Left hindlimb (tissue), 1 donor: Measurements from ENCODE around the gene MAPK8IP1.

ENCODE experiments used
- DNase-seq: peaks from one replicate; pipeline ENCODE4 v3.0.0-alpha.2; 2018

Gene MAPK8IP1

DNA sequence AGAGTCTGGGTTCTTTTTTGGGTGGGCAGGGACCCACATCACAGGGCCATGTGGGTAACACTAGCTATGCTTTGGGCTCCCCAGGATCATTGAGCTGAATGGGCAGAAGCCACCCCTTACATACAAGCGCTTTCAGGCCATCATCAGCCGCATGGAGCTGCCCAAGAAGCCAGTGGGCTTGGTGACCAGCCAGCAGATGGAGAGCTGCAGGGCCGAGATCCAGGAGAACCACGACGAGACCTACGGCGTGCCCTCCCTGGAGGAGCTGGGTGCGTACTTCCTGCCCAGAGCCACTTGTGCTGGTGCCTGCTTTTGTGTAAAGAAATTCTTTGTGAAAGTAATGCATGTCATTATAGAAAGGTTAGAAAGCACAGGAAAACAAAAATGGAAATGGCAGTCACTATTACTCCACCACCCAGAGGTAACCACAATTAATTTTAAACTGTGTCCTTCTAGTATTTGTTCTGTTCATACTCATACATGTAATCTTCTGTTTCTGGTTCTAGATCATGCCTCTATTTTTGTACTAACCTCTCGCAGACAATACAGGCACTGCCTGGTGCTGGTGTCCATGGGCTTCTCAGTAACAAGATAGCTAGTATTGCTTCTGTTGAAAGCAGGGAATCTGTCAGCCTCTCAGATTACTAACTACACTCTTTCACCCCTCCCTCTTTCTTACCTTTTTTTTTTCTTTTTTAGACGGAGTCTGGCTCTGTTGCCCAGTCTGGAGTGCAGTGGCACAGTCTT is 24.5 kb upstream of the MAPK8IP1 start:
- no peak for DNase-seq

DNA sequence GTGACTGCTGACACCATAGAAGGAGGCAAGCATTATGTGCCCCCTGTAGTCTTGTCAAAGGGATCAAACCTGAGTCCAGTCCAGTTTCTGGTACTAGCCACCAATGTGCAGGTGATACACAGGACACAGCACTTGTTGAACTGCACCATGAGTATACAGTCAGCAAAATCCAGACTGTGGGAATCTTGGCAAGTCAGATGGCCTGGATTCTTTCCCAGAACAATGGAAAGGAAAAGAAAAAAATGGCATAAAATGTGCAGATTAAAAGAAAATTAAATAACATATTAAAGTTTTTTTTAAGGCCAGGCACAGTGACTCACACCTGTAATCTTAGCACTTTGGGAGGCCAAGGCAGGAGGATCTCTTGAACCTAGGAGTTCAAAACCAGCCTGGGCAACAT is 21.4 kb upstream of the MAPK8IP1 start:
- DNase-seq = no peak

DNA sequence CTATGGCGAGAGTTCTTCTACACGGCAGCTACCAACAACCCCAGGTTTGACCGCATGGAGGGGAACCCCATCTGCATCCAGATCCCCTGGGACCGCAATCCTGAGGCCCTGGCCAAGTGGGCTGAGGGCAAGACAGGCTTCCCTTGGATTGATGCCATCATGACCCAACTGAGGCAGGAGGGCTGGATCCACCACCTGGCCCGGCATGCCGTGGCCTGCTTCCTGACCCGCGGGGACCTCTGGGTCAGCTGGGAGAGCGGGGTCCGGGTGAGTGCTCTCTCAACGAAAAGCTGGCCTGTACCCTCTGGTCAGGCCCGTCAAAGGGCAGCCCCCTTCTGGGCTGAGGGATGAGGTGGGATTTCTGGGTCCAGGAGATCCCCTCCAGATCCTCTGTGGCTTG is 15.9 kb upstream of the MAPK8IP1 start:
- no peak for DNase-seq

DNA sequence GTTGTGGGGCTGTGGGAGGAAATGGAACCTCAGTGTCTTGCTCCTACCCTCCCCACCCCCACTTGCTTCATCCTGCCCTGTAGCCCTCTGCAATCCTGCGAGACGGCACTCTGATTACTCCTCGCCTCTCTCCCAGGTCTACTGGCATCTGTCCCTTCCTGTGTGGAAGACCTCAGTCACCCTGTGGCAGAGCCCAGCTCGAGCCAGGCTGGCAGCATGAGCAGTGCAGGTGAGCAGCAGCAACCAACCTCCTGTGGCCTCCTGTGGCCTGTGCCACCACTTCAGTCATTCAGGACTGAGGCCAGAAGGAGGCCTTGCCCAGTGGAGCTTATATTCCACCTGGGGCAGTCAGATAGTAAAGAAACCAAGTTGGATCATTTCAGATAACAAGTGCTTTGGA is 14.7 kb upstream of the MAPK8IP1 start:
- no peak for DNase-seq

DNA sequence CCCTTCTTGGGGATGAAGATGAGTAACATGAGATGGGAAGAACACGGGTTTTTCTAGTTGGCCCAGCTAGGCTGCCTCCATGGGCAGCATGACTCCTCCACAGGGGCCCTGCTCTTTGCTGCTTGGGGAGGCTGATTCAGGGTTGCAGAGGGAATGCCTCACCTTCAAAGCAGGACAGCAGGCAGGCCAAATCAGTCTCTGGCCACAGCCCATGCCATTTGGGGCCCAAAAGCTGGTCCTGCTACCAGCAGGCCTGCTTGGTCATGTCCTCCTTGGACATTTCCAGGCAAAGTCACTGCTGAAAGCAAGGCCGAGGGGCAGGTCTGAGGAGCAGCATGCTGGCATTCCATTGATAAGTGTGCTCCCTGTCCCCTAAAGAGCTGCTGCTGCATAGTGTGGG is 13.8 kb upstream of the MAPK8IP1 start:
- no peak for DNase-seq

DNA sequence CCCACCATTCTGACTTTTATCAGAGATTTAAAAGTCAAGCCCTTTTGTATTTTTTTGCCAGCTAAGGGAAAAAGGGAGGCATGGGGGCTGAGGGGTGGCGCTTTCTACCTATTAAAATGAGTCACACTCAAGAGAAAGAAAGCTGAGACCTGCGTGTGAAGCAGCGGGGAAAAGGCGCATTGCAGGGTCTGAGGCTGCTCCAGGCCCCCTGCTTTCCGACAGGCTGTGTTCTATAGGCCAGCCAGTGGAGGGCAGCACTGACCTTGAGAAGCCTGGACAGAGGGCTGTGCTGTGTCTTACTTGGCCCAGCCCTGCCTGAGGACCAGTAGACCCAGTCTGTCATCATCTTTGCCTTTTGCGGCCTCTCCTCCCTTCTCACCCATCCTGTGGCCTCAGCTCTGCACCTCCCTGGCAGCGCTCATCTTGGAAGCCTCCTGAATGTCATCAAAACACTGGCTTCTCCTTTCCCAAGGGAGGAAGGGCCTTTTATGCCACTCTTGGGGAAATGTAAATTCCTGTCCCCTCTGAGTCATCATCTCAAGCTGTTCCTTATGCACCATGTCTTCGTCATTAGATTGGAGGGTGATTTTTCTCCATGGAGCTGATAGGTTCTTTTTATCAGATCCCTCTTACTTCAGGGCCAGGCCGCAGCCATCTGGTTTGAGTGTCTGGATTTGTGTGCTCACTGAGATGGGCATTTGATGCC is 12.6 kb upstream of the MAPK8IP1 start:
- DNase-seq = no peak

DNA sequence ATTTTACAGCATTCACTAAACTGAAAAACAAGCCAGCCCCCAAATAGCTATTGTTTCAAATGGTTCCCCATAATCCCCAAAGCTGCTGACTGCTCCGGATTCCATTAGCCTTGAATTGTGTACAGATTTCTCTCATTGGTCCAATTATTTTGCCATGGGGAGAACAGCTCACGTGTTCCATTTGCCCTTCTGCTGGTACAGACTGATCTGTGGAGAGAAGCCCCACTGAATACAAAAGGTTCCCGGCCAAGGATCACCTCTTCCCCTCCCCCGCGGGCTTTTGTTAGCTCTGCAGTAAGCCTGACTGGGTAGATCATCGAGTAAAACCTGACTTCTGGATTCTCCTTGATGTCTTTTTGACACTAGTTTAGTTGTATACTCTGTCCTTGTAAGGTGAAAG is 9.1 kb upstream of the MAPK8IP1 start:
- DNase-seq = no peak

DNA sequence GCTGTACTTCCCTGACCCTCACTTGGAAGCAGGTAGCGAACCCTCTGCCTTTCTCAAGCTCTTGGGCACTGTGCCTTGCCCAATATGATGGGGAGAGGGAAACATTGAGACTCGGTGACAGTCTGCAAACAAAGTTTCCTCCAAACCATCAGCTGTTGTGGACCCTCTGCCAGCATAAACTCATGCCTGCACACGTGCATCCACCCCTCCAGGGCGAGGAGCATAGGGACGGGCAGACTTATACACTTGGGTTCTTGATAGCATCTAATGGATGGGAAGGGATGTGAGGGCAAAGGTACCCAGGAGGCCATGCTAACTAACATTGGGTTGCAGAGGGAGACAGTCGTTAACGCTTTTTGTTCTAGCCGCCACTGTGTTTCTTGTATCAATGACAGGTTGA is 8.2 kb upstream of the MAPK8IP1 start:
- no peak for DNase-seq

DNA sequence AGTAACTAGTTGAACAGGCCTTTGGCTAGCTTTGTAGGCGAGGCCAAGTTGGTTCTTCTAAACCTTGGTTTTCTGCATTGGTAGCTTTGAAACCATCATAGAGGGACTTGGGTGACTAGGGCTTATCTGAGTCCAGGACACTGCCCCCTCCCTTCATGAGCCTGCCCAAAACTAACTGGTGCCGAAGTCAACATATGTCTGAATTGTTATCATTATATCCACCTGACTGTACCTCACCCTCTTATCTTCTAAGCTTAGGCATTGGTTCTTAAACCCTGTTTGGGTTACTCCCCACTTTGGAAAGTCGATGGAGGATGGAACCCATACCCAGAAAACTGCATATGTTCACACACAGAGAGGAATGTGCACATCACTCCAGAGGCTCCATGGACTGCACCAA is 7.6 kb upstream of the MAPK8IP1 start:
- no peak for DNase-seq

DNA sequence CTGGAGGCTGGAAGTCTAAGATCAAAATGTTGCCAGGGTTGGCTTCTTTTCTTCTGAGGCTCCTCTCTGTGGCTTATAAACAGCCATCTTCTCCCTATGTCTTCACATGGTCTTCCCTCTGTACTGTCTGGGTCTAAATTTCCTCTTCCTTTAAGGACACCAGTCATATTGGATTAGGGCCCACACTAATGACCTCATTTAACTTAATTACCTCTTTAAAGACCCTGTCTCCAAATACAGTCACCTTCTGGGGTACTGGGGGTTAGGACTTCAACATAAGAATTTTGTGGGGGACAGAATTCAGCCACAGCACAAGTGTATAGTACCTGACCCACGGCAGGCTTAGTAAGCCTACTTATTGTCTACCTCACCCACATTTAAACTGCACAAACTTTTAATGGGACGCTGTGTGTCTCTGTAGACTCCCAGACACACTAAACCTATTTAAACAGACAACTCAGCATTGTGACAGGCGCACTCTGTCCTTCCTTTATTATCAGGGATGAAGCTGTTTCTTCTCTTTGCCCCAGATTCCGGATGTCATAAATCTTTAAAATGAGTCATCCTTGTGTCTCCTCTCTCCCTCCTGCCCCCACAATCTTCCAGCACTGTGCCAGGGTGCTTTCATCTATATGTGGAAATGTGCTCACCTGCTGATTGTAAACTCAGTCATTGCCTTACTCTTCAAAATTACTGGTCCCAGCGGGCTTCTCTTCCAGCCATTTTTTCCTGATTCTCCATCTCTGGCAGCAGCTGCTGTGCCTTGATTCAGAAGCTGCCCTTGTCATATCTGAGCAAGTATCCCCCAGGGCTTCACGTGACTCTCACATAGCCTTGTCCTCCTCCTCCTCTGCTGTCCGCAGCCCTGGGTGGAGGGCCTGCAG is 5.4 kb upstream of the MAPK8IP1 start:
- no peak for DNase-seq

DNA sequence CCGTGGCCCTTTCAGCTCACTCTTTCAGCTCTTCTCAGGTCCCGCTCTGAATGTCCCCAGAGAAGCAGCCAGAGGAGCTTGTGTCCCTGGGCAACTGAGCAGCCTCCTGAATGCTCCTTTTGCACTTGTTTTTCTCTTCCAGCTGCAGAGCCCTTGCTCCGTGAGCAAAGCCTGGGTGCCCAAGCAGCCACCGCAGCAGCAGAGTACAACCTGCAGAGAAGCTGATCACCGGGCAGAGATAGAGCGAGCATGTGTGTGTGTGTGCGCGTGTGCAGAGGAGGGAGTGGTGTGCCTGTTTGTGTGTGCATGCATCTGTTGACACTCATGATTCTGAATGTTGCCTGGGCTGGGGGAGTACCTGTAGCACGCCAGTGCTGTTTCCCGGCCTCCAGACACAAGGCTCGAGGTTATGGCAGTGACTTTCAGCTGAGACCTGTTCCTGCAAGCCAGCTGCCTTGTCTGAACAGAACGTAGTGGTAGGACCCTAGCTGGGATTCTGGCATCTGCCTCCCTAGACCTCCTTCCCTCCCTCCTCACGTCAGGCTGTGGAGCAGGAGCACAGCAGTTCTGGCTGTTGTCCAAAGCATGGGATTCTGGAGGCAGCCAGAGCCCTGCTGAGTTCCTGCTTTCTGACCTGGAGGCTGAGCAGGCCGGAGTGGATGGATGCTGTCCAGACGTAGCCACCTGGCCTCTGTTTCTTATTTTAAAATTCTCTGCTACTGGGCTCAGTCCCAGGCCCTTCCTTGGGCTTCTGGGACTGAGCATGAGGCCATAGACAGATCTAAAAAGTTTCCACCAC is 4.5 kb upstream of the MAPK8IP1 start:
- no peak for DNase-seq

DNA sequence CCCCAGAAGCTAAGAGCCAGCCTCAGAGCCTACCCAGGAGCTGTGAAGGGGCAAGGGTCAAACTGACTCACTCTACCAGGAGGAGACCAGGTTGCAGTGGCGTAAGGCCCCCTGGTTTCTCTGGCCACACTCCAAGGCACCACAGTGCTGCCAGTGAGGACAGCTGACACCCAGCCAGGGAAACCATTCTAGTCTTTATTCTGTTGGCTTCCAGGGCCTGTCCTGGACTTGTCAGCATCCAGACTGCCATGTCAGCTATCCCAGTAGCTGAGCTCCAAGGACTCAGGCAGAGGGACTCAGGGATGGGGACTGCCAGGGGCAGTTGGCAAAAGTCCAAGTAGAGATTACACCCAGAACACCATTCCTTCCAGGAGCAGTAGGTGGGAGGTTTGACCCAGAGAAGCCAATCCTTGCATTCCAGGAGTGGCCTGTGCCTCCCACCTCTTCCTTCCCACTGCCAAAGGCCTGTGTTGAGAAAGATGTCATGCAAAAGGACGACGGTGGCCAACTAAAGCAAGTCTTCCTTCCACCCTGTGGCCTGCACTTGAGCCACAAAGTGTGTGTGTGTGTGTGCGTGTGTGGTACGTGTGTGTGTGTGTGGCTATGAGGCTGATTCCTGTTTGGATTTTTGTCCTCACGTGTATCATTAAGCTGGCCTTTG is 3.6 kb upstream of the MAPK8IP1 start:
- no peak for DNase-seq

DNA sequence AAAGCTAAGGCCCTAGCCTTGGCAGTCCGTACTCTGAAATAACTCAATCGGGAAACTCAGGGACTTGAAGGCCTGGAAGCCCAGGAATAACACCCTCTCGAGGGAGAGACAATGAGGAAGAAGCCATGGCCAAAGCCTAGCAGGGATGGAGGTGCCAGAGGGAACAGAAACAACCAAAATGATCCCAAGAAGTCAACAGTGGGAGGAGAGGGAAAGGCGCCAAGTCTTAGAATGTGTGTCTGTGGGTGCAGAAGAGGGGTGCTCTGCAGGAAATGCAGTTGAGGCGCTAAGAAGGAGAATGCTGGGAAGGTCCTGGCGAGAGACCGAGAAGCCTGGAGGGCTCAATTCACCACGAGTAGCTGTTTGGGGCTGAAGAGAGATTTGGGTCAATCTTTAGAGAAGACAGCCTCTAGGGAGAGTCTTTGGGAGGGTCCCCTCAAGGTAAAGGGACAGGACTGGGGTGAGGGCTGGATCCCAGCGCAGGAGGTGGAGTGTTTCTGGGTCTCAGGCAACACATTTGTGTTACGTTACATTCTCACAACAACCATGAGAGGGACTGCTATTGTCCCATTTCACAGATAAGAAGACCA is 760 bp upstream of the MAPK8IP1 start:
- no peak for DNase-seq

DNA sequence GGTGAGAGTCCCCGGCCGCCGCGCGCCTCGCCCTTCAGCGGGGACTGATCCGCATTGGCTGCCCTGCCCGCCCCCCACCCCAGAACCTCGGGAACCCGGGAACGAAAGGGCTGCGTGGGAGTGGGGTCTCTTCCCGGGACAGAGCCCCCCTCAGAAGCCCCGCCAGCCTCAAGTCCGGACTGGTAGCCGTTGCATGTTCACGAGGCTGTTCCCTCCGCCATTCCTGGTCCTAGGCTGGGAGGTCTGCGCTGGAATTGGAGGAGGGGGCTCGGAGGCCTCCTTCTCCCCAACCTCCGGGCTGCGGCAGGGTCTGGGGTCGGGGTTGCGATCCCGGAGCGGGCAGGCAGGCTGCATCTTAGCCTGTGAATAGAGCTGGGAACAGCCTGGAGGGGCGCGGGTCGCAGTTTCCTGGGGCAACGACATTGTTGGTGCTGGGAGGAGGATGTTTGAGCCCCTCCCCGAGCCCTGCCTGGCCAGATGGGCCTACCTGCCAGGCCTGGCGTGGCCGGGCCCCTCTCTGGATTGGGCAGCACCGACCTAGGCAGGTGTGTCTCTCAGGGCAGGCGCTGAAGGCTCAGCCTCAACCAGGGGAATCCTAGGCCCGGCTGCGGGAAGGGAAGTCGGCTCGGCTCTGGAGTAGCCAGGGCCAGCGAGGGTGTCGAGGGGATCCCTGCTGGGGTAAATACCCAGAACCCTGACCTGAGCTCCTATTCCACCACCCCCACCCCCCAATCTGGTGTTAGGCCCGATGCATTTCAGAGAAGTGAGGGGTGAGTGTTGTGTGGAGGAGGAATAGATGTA is 670 bp downstream of the MAPK8IP1 start:
- DNase-seq = no peak

DNA sequence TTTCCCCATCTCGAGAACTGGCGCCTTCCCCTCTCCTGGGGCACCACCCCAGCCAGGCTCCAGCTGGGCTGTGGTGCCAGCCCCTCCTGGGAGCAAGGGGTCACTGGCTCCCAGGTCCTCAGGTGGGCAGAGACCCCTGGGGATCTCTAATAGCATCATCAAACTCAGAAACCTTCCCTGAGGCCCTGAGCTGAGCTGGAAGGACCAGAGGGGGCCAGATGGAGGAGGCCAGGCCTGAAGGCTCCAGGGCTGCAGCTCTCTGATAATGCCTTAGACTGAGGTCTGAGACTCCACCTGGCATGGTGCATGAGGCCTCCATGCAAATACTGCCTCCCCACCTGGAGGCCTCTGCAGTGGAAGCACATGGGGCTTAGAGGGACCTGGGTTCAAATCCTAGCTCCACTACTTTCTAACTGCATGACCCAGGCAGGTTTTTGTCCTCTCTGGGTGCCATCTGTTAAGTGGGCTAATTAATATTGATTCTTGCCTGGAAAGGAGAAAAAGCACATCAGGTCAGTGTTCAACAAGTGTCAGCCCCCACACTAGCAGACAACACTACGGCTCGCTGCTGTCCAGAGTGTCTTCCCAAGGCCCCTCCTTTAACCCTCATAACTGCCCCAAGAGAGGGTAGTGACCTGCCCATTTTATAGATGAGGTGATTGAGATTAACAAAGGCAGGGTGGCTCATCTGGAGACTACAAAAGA is 1.5 kb downstream of the MAPK8IP1 start:
- no peak for DNase-seq

DNA sequence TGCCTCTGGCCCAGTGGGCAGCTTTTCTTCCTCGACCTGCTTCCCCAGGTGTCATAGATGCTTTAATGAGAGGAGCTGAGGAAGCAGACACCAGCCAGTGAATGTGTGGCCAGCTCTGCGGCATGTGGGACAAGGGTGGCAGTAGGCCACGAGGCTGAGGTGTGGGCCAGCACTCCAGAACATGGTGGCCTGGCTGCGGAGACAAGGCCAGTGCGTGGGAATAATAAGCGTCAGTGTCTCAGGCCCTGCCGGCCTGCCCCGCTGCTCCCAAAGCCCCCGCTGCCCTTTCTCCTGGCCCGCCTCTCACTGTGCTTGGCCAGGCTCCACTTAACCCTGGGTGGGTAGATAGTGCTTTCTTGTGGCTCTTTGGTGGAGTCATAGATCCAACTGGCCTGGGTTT is 2.1 kb downstream of the MAPK8IP1 start:
- no peak for DNase-seq

DNA sequence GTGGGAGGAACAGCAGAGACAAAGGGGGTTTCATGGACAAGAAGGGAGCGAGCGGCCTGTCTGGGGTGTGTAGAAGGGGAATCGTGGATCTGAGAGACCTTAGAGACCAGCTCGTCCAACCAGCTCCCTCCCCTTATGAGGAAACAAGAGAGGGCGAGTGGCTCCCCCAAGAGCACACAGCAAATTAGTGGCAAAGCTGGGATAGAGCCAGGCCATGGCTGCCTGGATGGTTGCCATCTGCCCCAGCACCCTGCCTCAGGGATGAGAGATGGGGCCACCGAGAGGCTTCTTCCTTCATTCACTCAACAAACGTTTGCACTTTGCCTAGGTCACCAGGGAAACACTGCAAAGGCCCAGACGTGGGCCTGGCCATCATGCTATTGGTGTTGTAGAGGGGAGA is 4.1 kb downstream of the MAPK8IP1 start:
- DNase-seq = no peak

DNA sequence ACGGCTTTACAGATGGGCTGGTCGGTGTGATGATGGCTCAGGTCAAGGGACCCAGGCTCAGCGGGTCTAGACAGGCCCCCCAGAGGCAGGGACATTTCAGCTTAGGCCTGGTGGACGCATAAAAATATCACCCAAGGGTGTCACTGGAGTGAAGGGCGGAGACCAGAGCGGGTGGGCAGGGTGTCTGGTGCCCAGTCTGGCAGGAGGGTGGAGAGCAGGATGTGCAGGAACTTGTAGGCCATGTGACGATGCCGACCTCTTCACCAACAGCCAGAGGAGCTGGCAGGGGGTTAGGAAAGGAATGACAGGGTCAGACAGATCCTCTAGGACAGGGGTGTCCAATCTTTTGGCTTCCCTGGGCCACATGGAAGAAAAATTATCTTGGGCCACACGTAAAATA is 4.5 kb downstream of the MAPK8IP1 start:
- DNase-seq = no peak

DNA sequence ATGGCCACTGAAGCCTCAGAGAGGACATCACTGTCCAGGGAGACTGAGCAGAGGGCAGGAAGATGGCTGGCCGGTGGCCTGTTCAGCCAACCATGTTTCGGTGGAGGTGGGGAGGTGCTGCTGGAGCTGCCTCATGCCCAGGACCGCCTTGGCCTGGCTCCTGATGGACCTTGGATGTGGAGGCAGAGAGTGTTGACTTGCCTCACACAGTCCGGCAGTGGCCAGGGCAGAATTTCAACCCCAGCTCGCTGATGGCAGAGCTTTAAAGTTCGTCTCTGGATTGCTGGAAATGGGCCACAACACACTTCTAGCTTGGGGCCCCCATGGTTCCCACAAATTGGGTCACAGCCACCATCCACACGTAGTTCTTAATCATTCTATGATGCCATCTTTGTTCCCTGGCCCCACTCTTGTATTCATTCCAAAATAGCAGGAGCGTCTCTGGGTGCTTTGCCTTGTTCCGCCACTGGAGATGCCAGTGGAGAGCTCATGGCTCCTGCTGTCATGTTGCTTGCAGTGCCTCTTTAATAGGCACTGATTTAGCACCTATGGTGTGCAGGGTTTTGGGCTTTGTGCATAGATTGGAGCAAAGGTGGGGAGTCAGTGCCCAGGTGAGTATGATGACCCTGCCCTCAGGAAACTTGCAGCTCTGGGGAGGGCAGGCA is 5.6 kb downstream of the MAPK8IP1 start:
- DNase-seq = no peak

DNA sequence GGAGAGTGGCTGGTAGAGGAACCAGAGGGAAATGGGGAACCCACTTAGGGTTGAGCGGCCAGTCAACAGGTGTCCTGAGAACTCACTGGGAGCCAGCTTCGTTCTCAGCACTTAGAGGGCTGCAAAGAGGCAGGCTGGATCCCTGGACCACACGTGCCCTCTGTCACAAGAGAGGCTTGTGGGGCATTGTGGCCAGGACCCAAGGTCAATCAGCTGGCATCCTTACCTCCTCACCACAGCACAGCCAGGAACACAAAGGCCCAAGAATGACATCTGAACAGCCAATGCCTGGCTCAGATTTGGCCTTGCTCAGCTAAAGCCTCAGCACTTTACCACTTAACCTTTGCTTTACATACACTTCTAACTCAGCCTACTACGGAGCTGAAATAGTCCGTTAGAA is 7.4 kb downstream of the MAPK8IP1 start:
- no peak for DNase-seq
